ENCODE results near the gene LARP1. TPM values are rescaled to one million over a fixed set of nuclear protein-coding genes. Genes with fewer than 3 reads are reported as not detected.

Gene LARP1
- polyA plus RNA-seq, 2 of the 4 experiments (the other 2 are of a cell fraction): 87.0 to 112 TPM

- ChIA-PET POLR2A (interaction anchor here (1.3 to 1.4 kb wide), 2 partner anchors 102 to 104 kb away, joined by 3 to 4 read pairs; partner anchors contain the start of gene CNOT8), CTCF (no interaction called here)
- peak overlapping the region; percentile 94 for H3K4me3 ChIP-seq
- peak; percentile 82 to 89 for ATAC-seq
- H3K9me3 ChIP-seq: no peaks in the 10 kb centered on the region
- peak overlapping the region; percentile 100 for H3K27ac ChIP-seq
- peak; percentile 98 to 99 for DNase-seq (ENCODE audit: low read depth in 1 of 2, low spot score in 1 of 2)
- FAIRE-seq: no peak
- H3K4me2 ChIP-seq: peak overlapping the region; percentile 94
- H3K4me1 ChIP-seq: peaks cover 28% of the 10 kb centered on the region
- 3% methylated on average over 28 of the region's 92 CpGs for WGBS (ENCODE audit: missing lambda C conversion rate)
- TF ChIP-seq JUN (IDR thresholded peaks at IDR 0.05): peak; percentile 69 to 75; a peak in 2 of 5 replicates
- peak; percentile 18; the same call in 1 of the 2 replicates for TF ChIP-seq ZSCAN20 (CRISPR knock-in tag; IDR thresholded peaks at IDR 0.05)
- TF ChIP-seq, protein P1, sequence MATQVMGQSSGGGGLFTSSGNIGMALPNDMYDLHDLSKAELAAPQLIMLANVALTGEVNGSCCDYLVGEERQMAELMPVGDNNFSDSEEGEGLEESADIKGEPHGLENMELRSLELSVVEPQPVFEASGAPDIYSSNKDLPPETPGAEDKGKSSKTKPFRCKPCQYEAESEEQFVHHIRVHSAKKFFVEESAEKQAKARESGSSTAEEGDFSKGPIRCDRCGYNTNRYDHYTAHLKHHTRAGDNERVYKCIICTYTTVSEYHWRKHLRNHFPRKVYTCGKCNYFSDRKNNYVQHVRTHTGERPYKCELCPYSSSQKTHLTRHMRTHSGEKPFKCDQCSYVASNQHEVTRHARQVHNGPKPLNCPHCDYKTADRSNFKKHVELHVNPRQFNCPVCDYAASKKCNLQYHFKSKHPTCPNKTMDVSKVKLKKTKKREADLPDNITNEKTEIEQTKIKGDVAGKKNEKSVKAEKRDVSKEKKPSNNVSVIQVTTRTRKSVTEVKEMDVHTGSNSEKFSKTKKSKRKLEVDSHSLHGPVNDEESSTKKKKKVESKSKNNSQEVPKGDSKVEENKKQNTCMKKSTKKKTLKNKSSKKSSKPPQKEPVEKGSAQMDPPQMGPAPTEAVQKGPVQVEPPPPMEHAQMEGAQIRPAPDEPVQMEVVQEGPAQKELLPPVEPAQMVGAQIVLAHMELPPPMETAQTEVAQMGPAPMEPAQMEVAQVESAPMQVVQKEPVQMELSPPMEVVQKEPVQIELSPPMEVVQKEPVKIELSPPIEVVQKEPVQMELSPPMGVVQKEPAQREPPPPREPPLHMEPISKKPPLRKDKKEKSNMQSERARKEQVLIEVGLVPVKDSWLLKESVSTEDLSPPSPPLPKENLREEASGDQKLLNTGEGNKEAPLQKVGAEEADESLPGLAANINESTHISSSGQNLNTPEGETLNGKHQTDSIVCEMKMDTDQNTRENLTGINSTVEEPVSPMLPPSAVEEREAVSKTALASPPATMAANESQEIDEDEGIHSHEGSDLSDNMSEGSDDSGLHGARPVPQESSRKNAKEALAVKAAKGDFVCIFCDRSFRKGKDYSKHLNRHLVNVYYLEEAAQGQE (IDR thresholded peaks at IDR 0.05): no peak
- TF ChIP-seq KDM5A (IDR thresholded peaks at IDR 0.05): no peak
- TF ChIP-seq TP53 (CRISPR knock-in tag; IDR thresholded peaks at IDR 0.05): peak; percentile 95
- TF ChIP-seq HDAC2 (IDR thresholded peaks at IDR 0.05): 0 out of 2 replicates have a peak, but pooled peaks have one; percentile 69
- TF ChIP-seq, protein P2, sequence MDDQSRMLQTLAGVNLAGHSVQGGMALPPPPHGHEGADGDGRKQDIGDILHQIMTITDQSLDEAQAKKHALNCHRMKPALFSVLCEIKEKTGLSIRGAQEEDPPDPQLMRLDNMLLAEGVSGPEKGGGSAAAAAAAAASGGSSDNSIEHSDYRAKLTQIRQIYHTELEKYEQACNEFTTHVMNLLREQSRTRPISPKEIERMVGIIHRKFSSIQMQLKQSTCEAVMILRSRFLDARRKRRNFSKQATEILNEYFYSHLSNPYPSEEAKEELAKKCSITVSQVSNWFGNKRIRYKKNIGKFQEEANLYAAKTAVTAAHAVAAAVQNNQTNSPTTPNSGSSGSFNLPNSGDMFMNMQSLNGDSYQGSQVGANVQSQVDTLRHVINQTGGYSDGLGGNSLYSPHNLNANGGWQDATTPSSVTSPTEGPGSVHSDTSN (IDR thresholded peaks at IDR 0.05): no peak
- TF ChIP-seq MAZ (IDR thresholded peaks at IDR 0.05; ENCODE audit: borderline replicate concordance, low read depth, low read length): peak; percentile 80
- peak; percentile 83; the same call in 1 of the 2 replicates for TF ChIP-seq PHF8 (IDR thresholded peaks at IDR 0.05; ENCODE audit: borderline replicate concordance, low read depth)
- TF ChIP-seq HEYL (CRISPR knock-in tag; IDR thresholded peaks at IDR 0.05): no peak
- TF ChIP-seq, protein P3, sequence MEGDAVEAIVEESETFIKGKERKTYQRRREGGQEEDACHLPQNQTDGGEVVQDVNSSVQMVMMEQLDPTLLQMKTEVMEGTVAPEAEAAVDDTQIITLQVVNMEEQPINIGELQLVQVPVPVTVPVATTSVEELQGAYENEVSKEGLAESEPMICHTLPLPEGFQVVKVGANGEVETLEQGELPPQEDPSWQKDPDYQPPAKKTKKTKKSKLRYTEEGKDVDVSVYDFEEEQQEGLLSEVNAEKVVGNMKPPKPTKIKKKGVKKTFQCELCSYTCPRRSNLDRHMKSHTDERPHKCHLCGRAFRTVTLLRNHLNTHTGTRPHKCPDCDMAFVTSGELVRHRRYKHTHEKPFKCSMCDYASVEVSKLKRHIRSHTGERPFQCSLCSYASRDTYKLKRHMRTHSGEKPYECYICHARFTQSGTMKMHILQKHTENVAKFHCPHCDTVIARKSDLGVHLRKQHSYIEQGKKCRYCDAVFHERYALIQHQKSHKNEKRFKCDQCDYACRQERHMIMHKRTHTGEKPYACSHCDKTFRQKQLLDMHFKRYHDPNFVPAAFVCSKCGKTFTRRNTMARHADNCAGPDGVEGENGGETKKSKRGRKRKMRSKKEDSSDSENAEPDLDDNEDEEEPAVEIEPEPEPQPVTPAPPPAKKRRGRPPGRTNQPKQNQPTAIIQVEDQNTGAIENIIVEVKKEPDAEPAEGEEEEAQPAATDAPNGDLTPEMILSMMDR (IDR thresholded peaks at IDR 0.05): peak; percentile 36
- TF ChIP-seq EHMT2 (IDR thresholded peaks at IDR 0.05; ENCODE audit: low read depth): no peak
- TF ChIP-seq CEBPB (IDR thresholded peaks at IDR 0.05): peak in 1 of 2 experiments; percentile 81; a peak in 2 of 4 replicates
- no peak for TF ChIP-seq RARB (CRISPR knock-in tag; IDR thresholded peaks at IDR 0.05)
- TF ChIP-seq POLR2A (IDR thresholded peaks at IDR 0.05; ENCODE audit: low read length): peak; percentile 71
- TF ChIP-seq POLR2AphosphoS2 (conservative IDR thresholded peaks at IDR 0.05; ENCODE audit: low read length): no peak
- TF ChIP-seq EHF (CRISPR knock-in tag; IDR thresholded peaks at IDR 0.05): no peak; the same call in none of the 2 replicates
- peak; percentile 90 for TF ChIP-seq HMGXB4 (CRISPR knock-in tag; IDR thresholded peaks at IDR 0.05; ENCODE audit: borderline replicate concordance)
- peak in 1 of 2 experiments; percentile 21; a peak in 2 of 5 replicates for TF ChIP-seq RAD21 (conservative IDR thresholded peaks at IDR 0.05 in 1 of 2, IDR thresholded peaks at IDR 0.05 in 1 of 2)
- TF ChIP-seq ZC3H11A (IDR thresholded peaks at IDR 0.05): no peak
- TF ChIP-seq EP300 (IDR thresholded peaks at IDR 0.05): no peak; a peak in 1 of 5 replicates
- no peak for TF ChIP-seq SREBF2 (IDR thresholded peaks at IDR 0.05)
- peak; percentile 32; the same call in 2 of the 3 replicates for TF ChIP-seq SMC3 (IDR thresholded peaks at IDR 0.05)
- TF ChIP-seq, protein P4, sequence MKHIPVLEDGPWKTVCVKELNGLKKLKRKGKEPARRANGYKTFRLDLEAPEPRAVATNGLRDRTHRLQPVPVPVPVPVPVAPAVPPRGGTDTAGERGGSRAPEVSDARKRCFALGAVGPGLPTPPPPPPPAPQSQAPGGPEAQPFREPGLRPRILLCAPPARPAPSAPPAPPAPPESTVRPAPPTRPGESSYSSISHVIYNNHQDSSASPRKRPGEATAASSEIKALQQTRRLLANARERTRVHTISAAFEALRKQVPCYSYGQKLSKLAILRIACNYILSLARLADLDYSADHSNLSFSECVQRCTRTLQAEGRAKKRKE (CRISPR knock-in tag; IDR thresholded peaks at IDR 0.05; ENCODE audit: low read depth): peak; percentile 94
- TF ChIP-seq BHLHE40 (IDR thresholded peaks at IDR 0.05; ENCODE audit: low read depth, low read length): peak; percentile 99
- peak; percentile 86; the same call in 1 of the 2 replicates for TF ChIP-seq RNF2 (IDR thresholded peaks at IDR 0.05; ENCODE audit: borderline replicate concordance, low read depth)
- TF ChIP-seq RFX5 (IDR thresholded peaks at IDR 0.05): no peak
- no peak for TF ChIP-seq GATA3 (IDR thresholded peaks at IDR 0.05; ENCODE audit: borderline replicate concordance)
- TF ChIP-seq MYC (IDR thresholded peaks at IDR 0.05; ENCODE audit: borderline replicate concordance, low read length): peak; percentile 100
- no peak for TF ChIP-seq ESRRA (IDR thresholded peaks at IDR 0.05; ENCODE audit: borderline replicate concordance, low read length)
- no peak for TF ChIP-seq RCOR1 (IDR thresholded peaks at IDR 0.05; ENCODE audit: low read depth, low read length)
Measured at GRCh38 chr5:154754460-154755360, 467 bp upstream of the LARP1 start.

Data from A549 (cell line).